CD4-positive, alpha-beta T cell treated with Interleukin-6 for 4 hours (primary cell): ENCODE measurements around the gene ZNF747.

Experiments used
- DNase-seq: peaks from one replicate; pipeline ENCODE4 v3.0.0-alpha.2; 2020; ENCODE audit warnings: mixed read lengths

The ZNF747 gene

GRCh38 chr16:30534368-30535105 is at the start of gene ZNF747:
TSS of gene ZNF747 (minus strand) at chr16:30534858. CDS start at chr16:30534679, 179 bp downstream.
- peak; percentile 94 for DNase-seq

DNA sequence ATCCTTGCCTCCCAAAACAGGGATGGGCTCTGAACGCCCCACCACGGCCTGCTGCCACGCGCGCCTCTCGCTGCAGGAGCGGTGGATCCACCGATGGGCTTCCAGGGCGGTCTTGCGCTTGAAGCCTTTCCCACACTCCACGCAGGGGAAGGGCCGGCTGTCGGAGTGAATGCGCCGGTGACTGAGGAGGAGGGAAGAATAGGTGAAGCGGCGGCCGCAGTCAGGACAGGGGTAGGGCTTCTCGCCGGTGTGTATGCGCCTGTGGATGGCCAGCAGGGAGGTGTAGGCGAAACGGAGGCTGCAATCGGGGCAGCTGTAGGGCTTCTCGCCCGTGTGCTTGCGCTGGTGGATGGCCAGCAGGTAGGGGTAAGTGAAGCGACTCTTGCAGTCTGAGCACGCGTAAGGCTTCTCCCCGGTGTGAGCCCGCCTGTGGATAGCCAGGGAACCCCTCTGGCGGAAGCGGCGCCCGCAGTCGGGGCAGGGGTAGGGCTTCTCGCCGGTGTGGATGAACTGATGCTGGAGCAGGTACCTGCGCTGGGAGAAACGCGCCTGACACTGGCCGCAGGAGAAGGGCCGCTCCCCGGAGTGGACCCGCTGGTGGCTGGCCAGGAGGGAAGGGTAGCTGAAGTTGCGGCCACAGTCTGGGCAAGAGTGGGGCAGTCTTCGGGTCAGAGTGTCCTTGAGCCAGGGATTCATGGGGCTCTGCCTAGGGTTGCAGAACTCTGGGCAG is 48.1 kb upstream of the ZNF747 start:
- no peak for DNase-seq

DNA sequence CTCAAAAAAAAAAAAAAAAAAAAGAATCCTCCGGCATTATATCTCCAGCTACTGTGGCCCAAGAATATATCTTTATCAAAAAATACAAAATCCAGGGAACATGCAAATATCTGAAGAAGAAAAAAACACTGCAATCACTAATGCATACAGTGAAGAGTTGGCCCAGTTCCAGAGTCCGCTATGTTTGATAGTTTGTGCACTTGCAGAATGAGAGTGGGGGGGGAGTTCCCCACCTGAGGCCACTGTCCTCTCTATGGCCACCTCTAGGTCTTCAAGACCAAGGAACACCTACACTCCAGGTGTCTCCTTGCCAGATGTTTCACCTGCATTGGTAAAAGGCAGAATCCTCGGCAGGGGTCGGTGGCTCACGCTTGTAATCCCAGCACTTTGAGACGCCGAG is 46.8 kb upstream of the ZNF747 start:
- no peak for DNase-seq

- no peak for DNase-seq
Observed at GRCh38 chr16:30574678-30575077, 40.0 kb upstream of the ZNF747 start.

DNA sequence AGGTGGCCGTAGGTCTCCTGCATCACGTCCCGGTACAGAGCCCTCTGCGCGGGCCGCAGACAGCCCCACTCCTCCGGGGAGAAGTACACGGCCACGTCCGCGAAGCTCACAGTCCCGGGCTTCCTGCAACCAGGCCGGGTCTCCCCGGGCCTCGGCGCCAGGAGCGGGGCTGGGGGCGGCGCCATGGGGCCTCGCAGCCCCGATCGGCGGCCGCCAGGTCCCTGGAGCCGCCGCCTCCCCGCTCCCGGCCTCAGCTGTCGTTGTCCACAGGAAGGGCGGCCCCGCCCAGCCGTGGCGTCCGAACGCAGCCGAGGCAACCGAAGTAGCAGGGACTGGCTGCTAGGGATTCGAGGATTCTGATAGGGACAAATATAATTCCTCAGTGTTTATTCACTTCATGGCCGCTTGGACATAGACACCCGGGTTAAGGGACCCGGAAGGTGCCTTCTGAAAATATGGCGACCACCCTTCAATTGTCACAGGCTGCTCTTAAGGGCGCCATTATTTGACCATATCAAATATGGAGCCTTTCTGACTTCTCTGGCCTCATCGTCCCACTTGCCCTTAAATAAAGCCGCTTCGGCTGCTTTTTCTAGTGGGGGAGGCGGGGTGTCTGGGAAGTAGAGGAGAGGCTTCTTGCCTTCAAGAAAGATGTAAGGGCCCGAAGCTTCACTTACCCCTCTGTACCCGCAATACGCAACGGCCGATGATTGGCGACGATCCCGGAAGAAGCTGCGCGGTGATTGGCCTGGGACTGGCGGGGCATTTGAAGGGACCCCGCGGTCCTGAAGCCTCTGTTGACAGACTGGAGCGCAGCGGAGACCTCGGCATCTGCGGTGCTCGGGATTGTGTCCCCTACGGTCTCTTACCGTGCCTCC is 37.0 kb upstream of the ZNF747 start, which contains the start of gene ZNF688:
ZNF688 (minus strand) TSS at position 270 of the 878 bp plus-strand sequence; CDS start at position 185, 85 bp downstream.
- peak; percentile 95 for DNase-seq

GRCh38 chr16:30570636-30571444 is 36.2 kb upstream of the ZNF747 start:
- no peak for DNase-seq

DNA sequence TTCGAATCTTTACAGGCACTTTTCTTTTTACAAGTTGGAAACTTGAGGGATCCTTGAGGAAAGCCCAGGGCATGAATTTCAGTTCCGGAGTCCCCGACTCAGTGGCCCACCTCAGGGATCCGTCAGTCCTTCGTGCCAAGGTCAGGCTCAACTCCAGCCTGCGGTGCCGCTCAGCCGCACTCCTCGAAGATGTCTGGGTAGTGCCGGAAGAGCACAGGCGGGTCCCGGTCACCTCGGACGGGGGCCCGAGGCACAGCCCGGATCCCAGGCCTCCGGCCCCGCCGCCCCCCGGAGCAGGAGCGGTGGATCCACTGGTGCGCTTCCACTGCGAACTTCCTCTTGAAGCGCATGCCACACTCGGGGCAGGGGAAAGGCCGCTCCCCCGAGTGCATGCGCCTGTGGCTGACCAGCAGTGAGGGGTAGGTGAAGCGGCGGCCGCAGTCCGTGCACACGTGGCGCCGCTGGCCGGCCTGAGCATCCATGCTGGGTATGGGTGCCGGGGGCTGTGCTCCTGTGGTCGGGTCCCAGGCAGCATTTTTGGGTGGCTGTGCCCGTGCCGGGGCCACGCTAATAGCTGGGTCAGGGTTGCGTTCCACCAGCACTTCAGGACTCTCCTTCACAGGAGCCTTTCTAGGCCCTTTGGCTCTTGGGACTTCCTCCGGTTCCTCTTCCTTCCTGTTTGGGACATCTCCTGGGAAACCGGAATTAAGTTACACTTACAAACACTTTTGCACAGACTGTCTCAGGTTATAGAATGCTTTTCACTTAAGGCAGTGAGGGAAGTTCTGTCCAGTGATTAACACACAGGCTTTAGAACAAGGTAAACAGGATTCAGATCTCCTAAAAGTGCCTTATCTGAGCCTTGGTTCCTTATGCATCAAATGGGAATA is 35.3 kb upstream of the ZNF747 start:
- no peak for DNase-seq

GRCh38 chr16:30569281-30569680 is 34.6 kb upstream of the ZNF747 start:
- no peak for DNase-seq

- peak; percentile 73 for DNase-seq
Observed at GRCh38 chr16:30567991-30568638, 33.5 kb upstream of the ZNF747 start.

DNA sequence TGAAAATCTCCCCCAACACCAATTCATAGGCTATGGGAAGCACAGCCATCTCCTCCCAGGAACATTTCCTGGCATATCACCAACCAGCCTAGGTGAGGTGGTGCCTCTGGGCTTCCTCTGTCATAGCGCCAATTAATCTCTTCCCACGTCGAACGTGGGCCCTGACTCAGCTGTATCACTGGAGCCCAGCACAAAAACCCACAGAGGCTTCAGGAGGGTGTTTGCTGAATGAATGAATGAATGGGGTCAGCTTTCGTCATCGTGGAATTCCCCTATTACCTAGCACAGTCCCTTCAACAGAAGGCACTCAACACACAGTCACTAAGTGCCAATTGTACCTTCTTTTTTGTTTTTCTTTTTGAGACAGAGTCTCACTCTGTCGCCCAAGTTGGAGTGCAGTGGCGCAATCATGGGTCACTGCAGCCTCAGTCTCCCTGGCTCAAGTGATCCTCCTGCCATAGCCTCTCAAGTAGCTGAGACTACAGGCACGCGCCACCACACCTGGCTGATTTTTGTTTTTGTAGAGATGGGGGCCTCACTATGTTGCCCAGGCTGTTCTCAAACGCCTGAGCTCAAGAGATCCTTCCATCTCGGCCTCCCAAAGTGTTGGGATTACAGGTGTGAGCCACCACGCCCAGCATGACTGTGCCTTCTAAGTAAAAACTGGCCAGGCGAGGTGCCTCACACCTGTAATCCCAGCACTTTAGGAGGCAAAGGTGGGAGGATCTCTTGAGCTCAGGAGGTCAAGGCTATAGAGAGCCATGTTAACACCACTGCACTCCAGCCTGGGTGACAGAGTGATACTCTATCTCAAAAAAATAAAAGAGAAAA is 32.7 kb upstream of the ZNF747 start:
- peak; percentile 62 for DNase-seq

DNA sequence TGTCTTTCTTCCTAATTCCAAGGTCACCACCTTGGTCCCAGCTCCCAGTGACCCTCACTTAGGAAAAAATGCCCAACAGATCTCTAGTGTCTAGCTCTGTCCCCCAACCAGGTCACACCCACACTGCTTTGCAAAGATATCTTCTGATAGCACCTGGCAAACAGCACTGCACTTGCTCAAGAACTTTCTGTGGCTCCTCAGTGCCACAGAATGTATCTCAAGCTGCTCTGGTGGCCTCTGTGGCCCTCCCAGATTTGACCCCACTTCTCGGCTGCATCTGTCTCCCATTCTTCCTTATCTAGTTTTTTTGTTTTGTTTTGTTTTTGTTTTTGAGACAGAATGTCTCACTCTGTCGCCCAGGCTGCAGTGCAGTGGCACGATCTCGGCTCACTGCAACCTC is 31.9 kb upstream of the ZNF747 start:
- no peak for DNase-seq

DNA sequence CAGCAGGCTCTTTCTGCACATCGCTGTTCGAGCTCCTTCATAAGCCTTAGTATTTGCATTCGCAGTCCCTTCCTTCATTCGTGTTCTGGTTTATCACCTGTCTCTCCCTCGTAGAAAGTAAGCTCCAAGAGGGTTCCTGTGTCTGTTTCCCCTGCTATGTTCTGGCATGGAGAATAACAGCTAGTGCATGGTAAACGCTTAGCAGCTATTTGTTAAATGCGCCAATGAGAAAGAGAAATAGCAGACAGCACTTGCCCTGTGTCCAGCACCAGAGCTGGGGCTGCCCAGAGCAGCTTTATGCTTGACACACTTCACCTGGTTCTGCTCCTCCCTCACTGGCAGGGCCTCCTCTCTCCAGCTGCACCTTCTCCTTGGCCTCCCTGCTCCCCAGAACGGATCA is 31.3 kb upstream of the ZNF747 start:
- DNase-seq: no peak

DNA sequence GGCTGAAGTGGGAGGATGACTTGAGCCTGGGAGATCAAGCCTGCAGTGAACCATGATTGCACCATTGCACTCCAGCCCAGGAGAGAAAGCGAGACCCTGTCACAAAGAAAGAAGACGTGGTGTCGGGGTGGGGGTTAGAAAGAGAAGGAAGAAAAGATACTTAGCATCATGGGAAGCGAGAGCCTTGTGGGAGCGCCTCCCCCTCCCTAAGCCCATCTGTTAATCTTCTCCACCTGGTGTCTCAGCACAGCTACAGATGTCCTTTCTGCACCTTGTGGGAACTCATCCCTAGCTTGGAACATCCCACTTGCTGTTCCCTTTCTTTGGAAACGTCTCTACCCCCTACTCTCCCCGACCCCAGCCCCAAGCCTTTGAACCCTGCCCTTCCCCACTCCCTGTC is 30.9 kb upstream of the ZNF747 start:
- no peak for DNase-seq

DNA sequence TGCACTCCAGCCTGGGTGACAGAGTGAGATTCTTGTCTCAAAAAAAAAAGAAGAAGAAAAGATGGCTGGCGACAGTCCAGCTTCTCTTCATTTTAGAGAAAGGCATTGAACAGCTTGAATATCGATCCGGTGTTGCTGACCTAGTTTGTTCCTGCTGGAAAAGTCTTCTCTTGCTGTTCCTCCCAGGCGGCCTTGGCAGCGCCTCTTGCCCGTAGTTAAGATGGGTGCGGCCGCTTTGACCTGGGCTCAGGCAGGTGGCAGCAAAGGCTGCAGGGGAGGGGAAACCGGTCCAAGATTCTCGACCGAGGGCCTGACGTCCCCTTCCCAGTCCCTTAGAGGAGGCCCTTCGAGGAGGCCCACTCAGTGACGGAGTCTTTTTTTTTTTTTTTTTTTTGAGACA is 27.4 kb upstream of the ZNF747 start:
- no peak for DNase-seq

- peak; percentile 49 for DNase-seq
Observed at GRCh38 chr16:30561089-30561816, 26.6 kb upstream of the ZNF747 start.

DNA sequence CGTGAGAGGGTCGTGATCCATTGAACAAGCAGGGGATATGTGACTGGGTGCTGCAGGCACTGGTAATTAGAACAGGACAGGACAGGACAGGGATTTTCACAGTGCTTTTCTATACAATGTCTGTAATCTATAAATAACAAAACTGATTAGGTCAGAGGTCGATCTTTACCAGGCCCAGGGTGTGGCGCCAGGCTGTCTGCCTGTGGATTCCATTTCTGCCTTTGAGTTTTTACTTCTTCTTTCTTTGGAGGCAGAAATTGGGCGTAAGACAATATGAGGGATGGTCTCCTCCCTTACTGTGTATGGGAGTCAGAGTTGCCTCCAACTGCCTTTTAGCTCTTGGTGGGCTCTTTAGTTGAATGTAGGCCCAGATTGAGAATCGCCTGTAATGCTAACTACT is 25.0 kb upstream of the ZNF747 start:
- DNase-seq: no peak

DNA sequence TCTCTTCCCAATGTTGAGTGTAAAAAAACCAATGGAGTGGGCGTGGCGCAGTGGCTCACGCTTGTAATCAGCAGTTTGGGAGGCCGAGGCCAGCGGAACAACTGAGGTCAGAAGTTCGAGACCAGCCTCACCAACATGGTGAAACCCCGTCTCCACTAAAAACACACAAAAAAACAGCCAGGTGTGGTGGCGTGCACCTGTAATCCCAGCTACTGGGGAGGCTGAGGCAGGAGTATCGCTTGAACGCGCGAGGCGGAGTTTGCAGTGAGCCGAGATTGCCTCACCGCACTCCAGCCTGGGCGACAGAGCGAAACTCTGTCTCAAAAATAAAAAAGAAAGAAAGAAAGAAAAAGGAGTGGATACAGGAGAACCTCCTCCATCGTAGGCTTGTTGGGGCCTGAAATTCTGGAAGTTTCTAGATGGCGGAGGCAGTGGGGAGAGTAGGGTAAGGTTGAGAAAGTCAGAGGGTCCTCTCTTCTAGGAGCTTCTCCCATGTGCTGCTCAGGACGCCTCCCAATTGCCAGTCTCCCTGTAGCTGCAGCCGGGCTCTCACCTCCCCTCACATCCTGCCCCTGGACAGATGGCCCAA is 24.2 kb upstream of the ZNF747 start:
- no peak for DNase-seq

DNA sequence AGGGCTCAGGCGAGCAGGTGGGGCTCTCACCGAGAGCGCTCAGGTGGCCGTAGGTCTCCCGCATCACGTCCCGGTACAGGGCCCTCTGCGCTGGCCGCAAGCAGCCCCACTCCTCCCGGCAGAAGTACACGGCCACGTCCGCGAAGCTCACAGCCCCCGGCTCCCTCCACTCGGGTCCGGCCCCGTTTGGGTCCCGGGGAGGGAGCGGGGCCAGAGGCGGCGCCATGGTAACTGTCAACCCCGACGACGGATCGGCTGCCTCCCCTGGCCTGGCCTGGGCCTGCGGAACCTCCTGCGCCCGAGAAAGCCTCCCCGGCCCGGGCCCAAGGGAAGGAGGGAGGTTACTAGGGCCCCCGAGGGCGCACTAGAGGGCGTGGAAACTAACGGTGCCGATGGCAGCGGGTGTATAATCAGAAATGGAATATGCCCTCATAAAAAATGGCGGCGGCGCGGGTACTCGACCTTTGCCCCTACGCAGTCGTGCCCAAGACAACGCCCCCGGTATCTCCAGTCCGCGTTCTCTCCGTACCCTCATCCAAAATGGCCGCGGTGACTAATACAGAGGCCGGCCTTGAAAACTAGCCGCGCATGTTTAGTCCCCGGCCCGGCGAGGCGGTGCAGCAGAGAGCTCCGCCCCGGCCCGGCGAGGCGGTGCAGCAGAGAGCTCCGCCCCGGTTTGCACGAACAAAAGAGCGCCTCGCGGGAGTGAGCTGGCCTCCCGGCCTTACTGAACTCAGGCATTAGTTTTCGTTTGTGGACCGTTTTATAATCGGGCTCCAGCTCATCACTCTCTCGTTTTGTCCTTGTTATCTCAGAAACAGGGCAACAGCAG is 23.5 kb upstream of the ZNF747 start, which contains the start of gene ZNF764:
ZNF764 (minus strand) TSS at position 418 of the 832 bp plus-strand sequence; CDS start at position 226, 192 bp downstream.
- DNase-seq: peak; percentile 97
